ENCODE data around the gene SH3RF3.
A peak's percentile ranks its signal among the peaks of the same experiment; 100 is the strongest.

SH3RF3 gene

GRCh38 chr2:109214651-109215371 lies 85.8 kb downstream of the SH3RF3 start:
- Histone ChIP-seq H3K9me3 (ENCODE audit: severe bottlenecking) (no peaks in the 10 kb centered on the region), H3K27me3 (ENCODE audit: insufficient read depth, poor library complexity, severe bottlenecking) (no peaks in the 10 kb centered on the region), H3K36me3 (ENCODE audit: low read depth) (no peaks in the 10 kb centered on the region), H3K4me3 (ENCODE audit: severe bottlenecking) (no peak overlapping the region), H3K27ac (ENCODE audit: poor library complexity, severe bottlenecking) (peak overlapping the region; percentile 51), H3K4me1 (ENCODE audit: insufficient read depth, poor library complexity, severe bottlenecking) (peaks cover 27% of the 10 kb centered on the region)
- DNase-seq (ENCODE audit: low spot score), result no peak
- no peak for ATAC-seq (ENCODE audit: low read depth)
- TF ChIP-seq CTCF (IDR thresholded peaks at IDR 0.05; ENCODE audit: poor library complexity, severe bottlenecking), result no peak

DNA sequence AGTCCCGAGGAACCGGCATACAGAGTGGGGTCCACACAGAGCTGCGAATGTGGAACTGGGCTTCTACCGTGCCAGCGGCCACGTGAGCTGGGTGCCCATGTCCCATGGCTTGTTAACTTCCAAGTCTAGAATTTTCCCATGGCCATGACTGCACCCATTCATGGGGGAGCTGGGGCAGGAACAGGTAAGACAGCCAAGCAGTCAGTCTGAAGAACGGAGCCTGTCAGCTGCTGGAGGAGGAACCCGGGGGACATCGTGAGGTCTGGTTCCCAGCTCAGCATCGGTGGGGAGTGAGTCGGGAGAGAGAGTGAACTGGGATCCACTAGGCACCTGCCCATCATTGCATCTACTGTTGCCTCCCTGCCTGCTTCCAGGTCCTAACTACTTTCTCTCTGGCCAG lies 86.9 kb downstream of the SH3RF3 start:
- Histone ChIP-seq H3K4me3 (ENCODE audit: severe bottlenecking) (no peak overlapping the region), H3K27ac (ENCODE audit: poor library complexity, severe bottlenecking) (no peak overlapping the region), H3K27me3 (ENCODE audit: insufficient read depth, poor library complexity, severe bottlenecking) (no peaks in the 10 kb centered on the region), H3K4me1 (ENCODE audit: insufficient read depth, poor library complexity, severe bottlenecking) (peaks cover 16% of the 10 kb centered on the region), H3K9me3 (ENCODE audit: severe bottlenecking) (no peaks in the 10 kb centered on the region), H3K36me3 (ENCODE audit: low read depth) (no peaks in the 10 kb centered on the region)
- no peak for TF ChIP-seq CTCF (IDR thresholded peaks at IDR 0.05; ENCODE audit: poor library complexity, severe bottlenecking)
- ATAC-seq (ENCODE audit: low read depth) (no peak), DNase-seq (ENCODE audit: low spot score) (no peak)

- Histone ChIP-seq H3K4me1 (ENCODE audit: insufficient read depth, poor library complexity, severe bottlenecking) (peaks cover 14% of the 10 kb centered on the region), H3K36me3 (ENCODE audit: low read depth) (no peaks in the 10 kb centered on the region), H3K9me3 (ENCODE audit: severe bottlenecking) (no peaks in the 10 kb centered on the region), H3K27ac (ENCODE audit: poor library complexity, severe bottlenecking) (no peak overlapping the region), H3K4me3 (ENCODE audit: severe bottlenecking) (no peak overlapping the region), H3K27me3 (ENCODE audit: insufficient read depth, poor library complexity, severe bottlenecking) (no peaks in the 10 kb centered on the region)
- ATAC-seq (ENCODE audit: low read depth) (no peak), DNase-seq (ENCODE audit: low spot score) (no peak)
- TF ChIP-seq CTCF (IDR thresholded peaks at IDR 0.05; ENCODE audit: poor library complexity, severe bottlenecking), result peak; percentile 7
Observed at GRCh38 chr2:109216332-109216731, 87.3 kb downstream of the SH3RF3 start.

GRCh38 chr2:109217362-109218086 lies 88.5 kb downstream of the SH3RF3 start:
- no peak for TF ChIP-seq CTCF (IDR thresholded peaks at IDR 0.05; ENCODE audit: poor library complexity, severe bottlenecking)
- H3K27ac ChIP-seq (ENCODE audit: poor library complexity, severe bottlenecking), result no peak overlapping the region
- H3K27me3 ChIP-seq (ENCODE audit: insufficient read depth, poor library complexity, severe bottlenecking), result no peaks in the 10 kb centered on the region
- H3K9me3 ChIP-seq (ENCODE audit: severe bottlenecking), result no peaks in the 10 kb centered on the region
- DNase-seq (ENCODE audit: low spot score) (no peak), ATAC-seq (ENCODE audit: low read depth) (no peak)
- H3K36me3 ChIP-seq (ENCODE audit: low read depth), result no peaks in the 10 kb centered on the region
- peaks cover 14% of the 10 kb centered on the region for H3K4me1 ChIP-seq (ENCODE audit: insufficient read depth, poor library complexity, severe bottlenecking)
- H3K4me3 ChIP-seq (ENCODE audit: severe bottlenecking), result no peak overlapping the region

Measured in RWPE2 (cell line).